Measurements from ENCODE around the gene FBN2. TPM values are rescaled to one million over a fixed set of nuclear protein-coding genes. Genes with fewer than 3 reads are reported as not detected.

FBN2 gene
- total and polyA plus RNA-seq, 2 of the 4 experiments (the other 2 are of a cell fraction) = 26.7 to 69.0 TPM

DNA sequence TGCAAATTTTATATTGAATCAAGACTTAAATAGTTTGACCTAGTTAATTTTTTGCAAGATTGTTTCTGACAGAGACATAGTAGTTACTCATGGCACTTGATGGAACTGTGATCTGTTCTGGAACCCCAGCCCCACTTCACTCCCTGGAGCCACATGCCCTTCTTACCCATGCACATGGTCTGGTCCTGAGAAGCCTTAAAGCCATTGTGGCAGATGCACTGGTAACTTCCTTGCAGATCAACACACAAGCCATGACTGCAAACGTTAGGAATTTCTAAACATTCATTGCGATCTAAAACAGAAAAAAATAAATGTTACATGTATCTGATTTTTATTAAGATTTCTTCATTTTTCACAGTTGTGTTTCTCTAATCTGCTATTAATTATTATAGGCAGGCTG lies 233.3 kb downstream of the FBN2 start:
- in situ Hi-C loops (cut with MboI; ENCODE audit: low sequenced_read_pairs) (no loop called here), dilution Hi-C loops (cut with HindIII; ENCODE audit: low sequenced_read_pairs, unreplicated experiment) (no loop called here), intact Hi-C loops (cut with micrococcal nuclease) (no loop called here)
- H3K79me1 ChIP-seq (ENCODE audit: low read depth in 1 of 2, low read length in 2 of 2) = no peaks in the 10 kb centered on the region; a peak in 1 of 4 replicates
- H4K91ac ChIP-seq (ENCODE audit: insufficient read depth, low read depth, low read length) = no peak overlapping the region
- no peaks in the 10 kb centered on the region for H3K9me3 ChIP-seq (ENCODE audit: control insufficient read depth, insufficient read depth, low read length)
- BruUV-seq (replicated peaks) = no TSS peak
- ChIA-PET CTCF (interaction anchor here (0.8 kb wide), 1 partner anchor 14 kb away, joined by 3 read pairs; no protein-coding TSS in a partner anchor), POLR2A (ENCODE audit: unreplicated experiment) (no interaction called here)
- no peak overlapping the region for H2BK15ac ChIP-seq (ENCODE audit: low read depth, low read length)
- no peak overlapping the region for H3K14ac ChIP-seq (replicated peaks; ENCODE audit: low read depth, low read length)
- no peak overlapping the region for H2AK5ac ChIP-seq (ENCODE audit: low read depth, low read length)
- no peaks in the 10 kb centered on the region for H3K27me3 ChIP-seq (ENCODE audit: control insufficient read depth, insufficient read depth, low read length)
- no peak overlapping the region for H2BK5ac ChIP-seq (ENCODE audit: low read depth, low read length, poor library complexity, severe bottlenecking)
- no peak overlapping the region for H4K8ac ChIP-seq (ENCODE audit: low read depth in 2 of 2, low read length in 2 of 2)
- H2AFZ ChIP-seq (replicated peaks; ENCODE audit: low read length, poor library complexity) = no peak overlapping the region
- H4K5ac ChIP-seq (ENCODE audit: low read depth, low read length) = no peak overlapping the region
- no peak overlapping the region for H2BK120ac ChIP-seq (ENCODE audit: low read depth, low read length)
- no peak overlapping the region for H3K56ac ChIP-seq (ENCODE audit: extremely low read depth, insufficient read depth, low read length)
- no peaks in the 10 kb centered on the region for H3K4me1 ChIP-seq (ENCODE audit: control insufficient read depth, insufficient read depth, low read length)
- no peak overlapping the region for H2BK20ac ChIP-seq (ENCODE audit: low read depth, low read length)
- no peak overlapping the region for H3K4ac ChIP-seq (ENCODE audit: low read depth, low read length)
- no peak overlapping the region for H3K9ac ChIP-seq (ENCODE audit: low read depth, low read length)
- H3K27ac ChIP-seq (ENCODE audit: insufficient read depth, low read length) = no peak overlapping the region
- peak; percentile 70 for ATAC-seq (ENCODE audit: low read depth)
- H2AK9ac ChIP-seq (replicated peaks; ENCODE audit: low read depth, low read length, poor library complexity) = no peak overlapping the region
- H3K18ac ChIP-seq (ENCODE audit: low read depth, low read length) = no peak overlapping the region
- no peak overlapping the region for H3K4me3 ChIP-seq (ENCODE audit: insufficient read depth, low read depth, low read length)
- no peak overlapping the region for H3K23ac ChIP-seq (ENCODE audit: low read depth, low read length)
- H3K9me1 ChIP-seq (ENCODE audit: insufficient read depth, low read length) = 0 out of 2 replicates have a peak, but pooled peaks cover 2% of the 10 kb centered on the region
- H3K4me2 ChIP-seq (ENCODE audit: low read depth, low read length) = no peak overlapping the region
- H4K20me1 ChIP-seq (ENCODE audit: insufficient read depth, low read length) = no peaks in the 10 kb centered on the region
- no peak for TF ChIP-seq RFX5 (IDR thresholded peaks at IDR 0.05; ENCODE audit: low read depth, low read length)
- no peak for TF ChIP-seq CEBPB (IDR thresholded peaks at IDR 0.05; ENCODE audit: low read depth, low read length)
- TF ChIP-seq, protein P1, sequence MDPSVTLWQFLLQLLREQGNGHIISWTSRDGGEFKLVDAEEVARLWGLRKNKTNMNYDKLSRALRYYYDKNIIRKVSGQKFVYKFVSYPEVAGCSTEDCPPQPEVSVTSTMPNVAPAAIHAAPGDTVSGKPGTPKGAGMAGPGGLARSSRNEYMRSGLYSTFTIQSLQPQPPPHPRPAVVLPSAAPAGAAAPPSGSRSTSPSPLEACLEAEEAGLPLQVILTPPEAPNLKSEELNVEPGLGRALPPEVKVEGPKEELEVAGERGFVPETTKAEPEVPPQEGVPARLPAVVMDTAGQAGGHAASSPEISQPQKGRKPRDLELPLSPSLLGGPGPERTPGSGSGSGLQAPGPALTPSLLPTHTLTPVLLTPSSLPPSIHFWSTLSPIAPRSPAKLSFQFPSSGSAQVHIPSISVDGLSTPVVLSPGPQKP (IDR thresholded peaks at IDR 0.05; ENCODE audit: borderline replicate concordance, low read depth, low read length) = no peak
- no peak for TF ChIP-seq MXI1 (IDR thresholded peaks at IDR 0.05; ENCODE audit: borderline replicate concordance, low read depth, low read length)
- TF ChIP-seq NFE2L2 (IDR thresholded peaks at IDR 0.05; ENCODE audit: low read depth, low read length) = no peak
- TF ChIP-seq CHD1 (IDR thresholded peaks at IDR 0.05; ENCODE audit: low read depth, low read length) = no peak
- no peak for TF ChIP-seq MAFK (IDR thresholded peaks at IDR 0.05; ENCODE audit: low read depth, low read length)
- TF ChIP-seq POLR2A (IDR thresholded peaks at IDR 0.05; ENCODE audit: low read depth, low read length) = no peak
- no peak for TF ChIP-seq BHLHE40 (IDR thresholded peaks at IDR 0.05; ENCODE audit: low read depth, low read length)
- TF ChIP-seq RCOR1 (IDR thresholded peaks at IDR 0.05; ENCODE audit: insufficient replicate concordance, low read length) = no peak
- TF ChIP-seq FOS (IDR thresholded peaks at IDR 0.05; ENCODE audit: low read depth, low read length) = no peak
- no peak for TF ChIP-seq SMC3 (IDR thresholded peaks at IDR 0.05; ENCODE audit: low read depth, low read length)
- no peak for TF ChIP-seq MAZ (IDR thresholded peaks at IDR 0.05; ENCODE audit: borderline replicate concordance, low read depth, low read length)
- TF ChIP-seq RAD21 (IDR thresholded peaks at IDR 0.05; ENCODE audit: low read length) = no peak
- TF ChIP-seq USF2 (IDR thresholded peaks at IDR 0.05; ENCODE audit: low read depth, low read length) = no peak
- TF ChIP-seq, protein P2, sequence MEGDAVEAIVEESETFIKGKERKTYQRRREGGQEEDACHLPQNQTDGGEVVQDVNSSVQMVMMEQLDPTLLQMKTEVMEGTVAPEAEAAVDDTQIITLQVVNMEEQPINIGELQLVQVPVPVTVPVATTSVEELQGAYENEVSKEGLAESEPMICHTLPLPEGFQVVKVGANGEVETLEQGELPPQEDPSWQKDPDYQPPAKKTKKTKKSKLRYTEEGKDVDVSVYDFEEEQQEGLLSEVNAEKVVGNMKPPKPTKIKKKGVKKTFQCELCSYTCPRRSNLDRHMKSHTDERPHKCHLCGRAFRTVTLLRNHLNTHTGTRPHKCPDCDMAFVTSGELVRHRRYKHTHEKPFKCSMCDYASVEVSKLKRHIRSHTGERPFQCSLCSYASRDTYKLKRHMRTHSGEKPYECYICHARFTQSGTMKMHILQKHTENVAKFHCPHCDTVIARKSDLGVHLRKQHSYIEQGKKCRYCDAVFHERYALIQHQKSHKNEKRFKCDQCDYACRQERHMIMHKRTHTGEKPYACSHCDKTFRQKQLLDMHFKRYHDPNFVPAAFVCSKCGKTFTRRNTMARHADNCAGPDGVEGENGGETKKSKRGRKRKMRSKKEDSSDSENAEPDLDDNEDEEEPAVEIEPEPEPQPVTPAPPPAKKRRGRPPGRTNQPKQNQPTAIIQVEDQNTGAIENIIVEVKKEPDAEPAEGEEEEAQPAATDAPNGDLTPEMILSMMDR (conservative IDR thresholded peaks at IDR 0.05; ENCODE audit: low read depth, low read length) = no peak
- WGBS, 2 experiments (ENCODE audit: extremely low coverage in 2 of 2, insufficient read length in 1 of 2) = no CpG with 5 or more reads among the region's 2 CpGs
- DNase-seq = peak; percentile 46
- peaks cover 22% of the 10 kb centered on the region for H3K36me3 ChIP-seq (ENCODE audit: control insufficient read depth, insufficient read depth, low read length)
